Neutrophil (primary cell): ENCODE measurements around the gene TBCA.
"Not testable (repeated sequence)": the region's sequence is repeated elsewhere in the genome, so short reads cannot be mapped to it uniquely, and the experiment has no call there.

Source experiments
- H3K27ac ChIP-seq: fragments of 200-600 bp; sonication (generic); 2 replicates; pipeline ENCODE4 v1.5.1; 2016; ENCODE audit warnings: mild to moderate bottlenecking, moderate library complexity
- H3K27me3 ChIP-seq: fragments of 200-600 bp; sonication (generic); 2 replicates; pipeline ENCODE4 v1.6.0; 2016; ENCODE audit warnings: mild to moderate bottlenecking
- H3K36me3 ChIP-seq: fragments of 200-600 bp; sonication (generic); 2 replicates; pipeline ENCODE4 v1.5.1; 2017
- H3K4me1 ChIP-seq, 2 experiments: fragments of 200-600 bp in 1 of 2; sonication (generic) in 1 of 2; 1 replicate in 1 of 2; 2 replicates in 1 of 2; pipeline versions ENCODE4 v1.5.1 to v1.6.1; 2013 to 2016; ENCODE audit warnings: low read depth in 1 of 2, low read length in 1 of 2, mild to moderate bottlenecking in 1 of 2, moderate library complexity in 1 of 2; ENCODE audit not compliant: control insufficient read depth in 1 of 2, insufficient read depth in 1 of 2
- H3K4me3 ChIP-seq, 2 experiments: fragments of 200-600 bp in 1 of 2; sonication (generic) in 1 of 2; 1 replicate in 1 of 2; 2 replicates in 1 of 2; pipeline ENCODE4 v1.5.1; 2013 to 2016; ENCODE audit warnings: low read depth in 1 of 2, low read length in 1 of 2, mild to moderate bottlenecking in 1 of 2, moderate library complexity in 1 of 2
- H3K9me3 ChIP-seq: fragments of 200-600 bp; sonication (generic); 2 replicates; pipeline ENCODE4 v1.5.1; 2016
- CTCF ChIP-seq: fragments of 200-600 bp; sonication (generic); IDR thresholded peaks from 2 replicates; pipeline ENCODE4 v1.5.1; 2016; ENCODE audit warnings: antibody characterized with exemption

Gene TBCA

DNA sequence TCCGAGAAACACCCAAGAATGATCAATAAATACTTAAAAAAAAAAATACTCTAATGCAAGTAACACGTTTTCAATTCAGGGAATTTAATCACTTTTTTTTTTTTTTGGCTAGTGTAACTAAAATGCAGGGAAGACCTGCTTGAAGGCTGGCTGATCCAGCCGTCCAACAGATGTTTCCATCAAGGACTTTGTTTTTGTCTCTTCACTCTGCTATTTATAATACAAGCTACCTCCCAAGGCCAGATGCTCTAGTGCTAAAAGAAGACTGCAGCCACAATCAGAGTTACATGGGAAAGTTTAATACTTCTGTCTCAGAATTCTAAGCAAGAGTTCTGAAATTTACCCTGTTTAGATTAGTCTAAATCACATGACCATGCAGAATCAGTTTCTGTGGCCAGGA is 14.5 kb downstream of the TBCA start:
- Histone ChIP-seq H3K4me3 (no peak overlapping the region), H3K27me3 (no peaks in the 10 kb centered on the region), H3K4me1 (no peaks in the 10 kb centered on the region), H3K9me3 (no peaks in the 10 kb centered on the region), H3K36me3 (no peaks in the 10 kb centered on the region), H3K27ac (no peak overlapping the region)
- no peak for TF ChIP-seq CTCF

GRCh38 chr5:77758141-77758938 is 17.8 kb downstream of the TBCA start:
- Histone ChIP-seq H3K4me3 (no peak overlapping the region), H3K9me3 (no peaks in the 10 kb centered on the region), H3K4me1 (no peaks in the 10 kb centered on the region), H3K27ac (no peak overlapping the region), H3K27me3 (no peaks in the 10 kb centered on the region), H3K36me3 (no peaks in the 10 kb centered on the region)
- no peak for TF ChIP-seq CTCF

DNA sequence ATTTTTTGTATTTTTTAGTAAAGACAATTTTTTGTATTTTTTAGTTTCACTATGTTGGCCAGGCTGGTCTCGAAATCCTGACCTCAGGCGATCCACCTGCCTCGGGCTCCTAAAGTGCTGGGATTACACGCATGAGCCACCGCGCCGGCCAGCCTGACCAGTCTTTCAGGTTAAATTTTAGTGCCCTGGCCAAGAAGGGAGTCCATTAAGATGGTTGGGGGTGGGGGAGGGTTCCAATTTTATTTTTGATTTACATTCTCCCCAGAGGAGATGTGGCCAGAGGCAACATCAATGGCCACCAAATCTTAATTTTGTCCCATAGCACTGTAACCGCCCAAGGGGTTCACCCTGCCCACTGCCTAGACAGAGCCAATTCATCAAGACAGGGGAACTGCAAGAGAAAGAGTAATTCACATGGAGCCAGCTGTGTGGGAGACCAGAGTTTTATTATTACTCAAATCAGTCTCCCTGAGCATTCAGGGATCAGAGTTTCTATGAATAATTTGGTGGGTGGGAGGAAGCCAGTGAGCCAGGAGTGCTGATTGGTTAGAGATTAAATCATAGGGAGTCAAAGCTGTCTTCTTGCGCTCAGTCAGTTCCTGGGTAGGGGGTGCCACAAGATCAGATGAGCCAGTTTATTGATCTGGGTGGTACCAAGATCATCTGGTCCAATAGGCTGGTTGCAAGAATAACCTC is 24.7 kb downstream of the TBCA start:
- H3K4me1 ChIP-seq = peaks cover 0 to 7% of the 10 kb centered on the region in 2 experiments
- H3K4me3 ChIP-seq = no peak overlapping the region
- no peak overlapping the region for H3K27ac ChIP-seq
- no peak for TF ChIP-seq CTCF
- no peaks in the 10 kb centered on the region for H3K27me3 ChIP-seq
- H3K36me3 ChIP-seq = no peaks in the 10 kb centered on the region
- no peaks in the 10 kb centered on the region for H3K9me3 ChIP-seq

DNA sequence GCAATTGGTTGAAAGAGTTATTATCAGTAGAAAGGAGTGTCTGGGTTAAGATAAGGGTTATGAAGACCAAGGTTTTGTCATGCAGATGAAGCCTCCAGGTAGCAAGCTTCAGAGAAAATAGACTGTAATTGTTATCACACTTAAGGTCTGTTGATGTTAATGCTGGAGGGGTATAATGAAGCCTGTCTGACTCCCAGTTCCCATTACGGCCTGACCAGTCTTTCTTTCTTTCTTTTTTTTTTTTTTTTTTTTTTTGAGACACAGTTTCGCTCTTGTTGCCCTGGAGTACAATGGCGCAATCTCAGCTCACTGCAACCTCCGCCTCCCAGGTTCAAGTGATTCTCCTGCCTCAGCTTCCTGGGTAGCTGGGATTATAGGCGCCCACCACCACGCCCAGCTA is 25.2 kb downstream of the TBCA start:
- H3K27me3 ChIP-seq, H3K36me3 ChIP-seq, H3K9me3 ChIP-seq, H3K27ac ChIP-seq, H3K4me3 ChIP-seq, H3K4me1 ChIP-seq: not testable (repeated sequence)

DNA sequence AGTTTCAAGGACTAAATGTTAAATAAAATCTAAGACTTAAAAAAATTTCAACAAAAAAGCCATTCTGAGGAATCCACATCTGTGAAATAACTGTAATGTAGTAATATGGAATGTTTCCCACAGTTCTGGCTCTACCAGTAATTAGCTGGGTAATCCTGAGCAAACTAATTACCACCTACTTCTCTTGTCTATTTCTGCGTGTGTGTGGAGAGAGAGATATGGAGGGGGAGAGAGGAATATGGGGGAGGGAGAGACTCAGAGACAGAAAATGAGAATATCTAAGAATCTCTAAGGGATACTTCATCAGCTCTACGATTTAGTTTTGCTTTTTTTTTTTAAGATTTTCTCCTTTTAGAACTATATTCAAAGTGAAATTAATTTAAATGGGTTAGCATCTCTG is 28.0 kb downstream of the TBCA start:
- peaks cover 25 to 32% of the 10 kb centered on the region in 2 experiments for H3K4me1 ChIP-seq
- no peaks in the 10 kb centered on the region for H3K9me3 ChIP-seq
- H3K4me3 ChIP-seq = no peak overlapping the region
- no peak for TF ChIP-seq CTCF
- H3K36me3 ChIP-seq = no peaks in the 10 kb centered on the region
- no peak overlapping the region for H3K27ac ChIP-seq
- H3K27me3 ChIP-seq = no peaks in the 10 kb centered on the region

- Histone ChIP-seq H3K27ac (no peak overlapping the region), H3K4me3 (no peak overlapping the region), H3K9me3 (no peaks in the 10 kb centered on the region), H3K36me3 (no peaks in the 10 kb centered on the region), H3K27me3 (no peaks in the 10 kb centered on the region), H3K4me1 (peaks cover 26% of the 10 kb centered on the region in 2 experiments)
- TF ChIP-seq CTCF = no peak
Observed at GRCh38 chr5:77744116-77744515, 32.0 kb downstream of the TBCA start.
